Ascending aorta (tissue), 2 donors: ENCODE results near the gene TMPRSS3. TPM values are rescaled to one million over a fixed set of nuclear protein-coding genes. Genes with fewer than 3 reads are reported as not detected.

Source experiments
- DNase-seq, 2 donors: peaks; one replicate each; pipeline ENCODE4 v3.0.0-alpha.2; 2019; ENCODE audit warnings: low spot score in 2 of 2
- H3K27ac ChIP-seq, 2 donors: fragments of 200-600 bp; sonication (generic); one replicate each; pipeline ENCODE4 v1.5.1; 2016 to 2017; ENCODE audit warnings: mild to moderate bottlenecking in 1 of 2
- H3K27me3 ChIP-seq: fragments of 200-600 bp; sonication (generic); one replicate; pipeline ENCODE4 v1.5.1; 2017
- H3K36me3 ChIP-seq, 2 donors: fragments of 200-600 bp; sonication (generic); one replicate each; pipeline ENCODE4 v1.5.1; 2016
- H3K4me1 ChIP-seq, 2 donors: fragments of 200-600 bp; sonication (generic); one replicate each; pipeline ENCODE4 v1.5.1; 2016 to 2017; ENCODE audit warnings: mild to moderate bottlenecking in 1 of 2
- H3K4me3 ChIP-seq, 2 donors: fragments of 200-600 bp; sonication (generic); one replicate each; pipeline ENCODE4 v1.5.1; 2016 to 2017; ENCODE audit warnings: mild to moderate bottlenecking in 1 of 2
- H3K9me3 ChIP-seq, 2 donors: fragments of 200-600 bp; sonication (generic); one replicate each; pipeline ENCODE4 v1.5.1; 2016
- intact Hi-C: fragments of 100-400 bp; cut with DNase I; formaldehyde crosslinking; loops from one replicate; pipeline ENCODE4 v1.15.1; 2023
- total RNA-seq: library from RNA; depleted of rRNA; stranded (reverse); fragments of >200 nt; gene quantifications from one replicate; pipeline ENCODE4 v1.1.0, GENCODE V29; 2016
- TF ChIP-seq, protein P1 (sequence below), 3 experiments: fragments of 200-600 bp in 2 of 3; fragments of 450-650 bp in 1 of 3; sonication (generic) in 2 of 3; IDR thresholded peaks; one replicate each; pipeline ENCODE4 v1.5.1; 2016 to 2019; ENCODE audit warnings: antibody characterized with exemption in 3 of 3, mild to moderate bottlenecking in 1 of 3, moderate library complexity in 1 of 3

TMPRSS3 gene
- total RNA-seq, 1 donor from 2014 or later: not detected

DNA sequence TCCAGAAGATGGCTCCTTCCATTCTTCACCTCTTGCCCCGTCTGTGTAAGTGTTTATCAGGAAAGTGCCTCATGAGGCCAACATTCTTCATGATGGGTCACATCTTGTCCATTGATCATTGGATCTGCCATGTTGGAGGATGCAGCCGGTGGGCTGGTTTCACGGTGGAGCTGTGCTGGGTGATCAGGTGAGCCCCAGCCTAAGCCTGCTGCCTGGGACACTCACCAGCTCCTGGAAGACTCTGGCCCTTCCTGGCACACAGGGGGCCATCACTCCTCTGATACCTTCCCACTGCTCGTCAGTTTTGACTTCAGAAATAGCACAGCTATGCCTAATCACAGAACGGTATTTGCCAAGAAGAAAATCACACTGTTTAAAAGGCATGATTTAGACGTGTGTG is 46.1 kb upstream of the TMPRSS3 start:
- no peak for DNase-seq
- intact Hi-C loops: no loop called here
- no peaks in the 10 kb centered on the region for H3K27me3 ChIP-seq

DNA sequence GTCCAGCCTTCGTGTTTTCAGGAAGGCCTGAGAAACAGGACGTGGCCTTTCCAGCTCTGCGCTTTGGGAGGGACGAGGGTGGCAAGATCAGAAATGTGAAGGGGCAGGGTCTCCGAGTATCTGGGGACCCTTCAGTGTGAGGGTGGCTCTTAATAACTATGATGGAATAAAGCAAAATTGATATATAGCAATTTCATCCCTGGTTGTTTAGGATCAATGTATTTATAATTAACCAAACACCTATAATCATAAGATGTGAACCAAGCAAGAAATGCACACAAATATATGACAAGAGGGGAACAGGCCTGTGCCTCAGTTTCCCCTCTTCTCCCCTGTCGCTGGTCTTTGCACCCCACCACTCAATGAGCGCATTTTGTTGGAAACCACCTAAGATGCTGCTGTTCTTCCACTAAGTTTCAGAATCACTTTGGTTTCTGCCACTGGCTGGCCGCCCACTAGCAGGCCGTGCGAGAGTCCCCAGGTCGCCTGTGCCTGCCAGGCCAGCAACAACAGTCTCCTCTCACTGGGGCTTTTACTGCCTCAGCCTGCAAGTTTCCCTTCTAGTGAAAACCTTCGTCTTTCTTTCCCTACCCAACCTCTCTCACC is 44.4 kb upstream of the TMPRSS3 start:
- H3K27me3 ChIP-seq: no peaks in the 10 kb centered on the region
- no peak for DNase-seq
- H3K27ac ChIP-seq: no peak overlapping the region
- TF ChIP-seq, protein P1, sequence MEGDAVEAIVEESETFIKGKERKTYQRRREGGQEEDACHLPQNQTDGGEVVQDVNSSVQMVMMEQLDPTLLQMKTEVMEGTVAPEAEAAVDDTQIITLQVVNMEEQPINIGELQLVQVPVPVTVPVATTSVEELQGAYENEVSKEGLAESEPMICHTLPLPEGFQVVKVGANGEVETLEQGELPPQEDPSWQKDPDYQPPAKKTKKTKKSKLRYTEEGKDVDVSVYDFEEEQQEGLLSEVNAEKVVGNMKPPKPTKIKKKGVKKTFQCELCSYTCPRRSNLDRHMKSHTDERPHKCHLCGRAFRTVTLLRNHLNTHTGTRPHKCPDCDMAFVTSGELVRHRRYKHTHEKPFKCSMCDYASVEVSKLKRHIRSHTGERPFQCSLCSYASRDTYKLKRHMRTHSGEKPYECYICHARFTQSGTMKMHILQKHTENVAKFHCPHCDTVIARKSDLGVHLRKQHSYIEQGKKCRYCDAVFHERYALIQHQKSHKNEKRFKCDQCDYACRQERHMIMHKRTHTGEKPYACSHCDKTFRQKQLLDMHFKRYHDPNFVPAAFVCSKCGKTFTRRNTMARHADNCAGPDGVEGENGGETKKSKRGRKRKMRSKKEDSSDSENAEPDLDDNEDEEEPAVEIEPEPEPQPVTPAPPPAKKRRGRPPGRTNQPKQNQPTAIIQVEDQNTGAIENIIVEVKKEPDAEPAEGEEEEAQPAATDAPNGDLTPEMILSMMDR (IDR thresholded peaks at IDR 0.05): no peak
- no peaks in the 10 kb centered on the region for H3K9me3 ChIP-seq
- intact Hi-C loops: no loop called here
- no peaks in the 10 kb centered on the region for H3K4me1 ChIP-seq
- no peak overlapping the region for H3K4me3 ChIP-seq
- H3K36me3 ChIP-seq: no peaks in the 10 kb centered on the region

More for the DNA sequence above, 46.1 kb upstream of the TMPRSS3 start:
- H3K4me1 ChIP-seq: no peaks in the 10 kb centered on the region
- H3K9me3 ChIP-seq: no peaks in the 10 kb centered on the region
- TF ChIP-seq, protein P1 (IDR thresholded peaks at IDR 0.05): no peak
- H3K4me3 ChIP-seq: no peak overlapping the region
- H3K36me3 ChIP-seq: no peaks in the 10 kb centered on the region
- H3K27ac ChIP-seq: no peak overlapping the region

DNA sequence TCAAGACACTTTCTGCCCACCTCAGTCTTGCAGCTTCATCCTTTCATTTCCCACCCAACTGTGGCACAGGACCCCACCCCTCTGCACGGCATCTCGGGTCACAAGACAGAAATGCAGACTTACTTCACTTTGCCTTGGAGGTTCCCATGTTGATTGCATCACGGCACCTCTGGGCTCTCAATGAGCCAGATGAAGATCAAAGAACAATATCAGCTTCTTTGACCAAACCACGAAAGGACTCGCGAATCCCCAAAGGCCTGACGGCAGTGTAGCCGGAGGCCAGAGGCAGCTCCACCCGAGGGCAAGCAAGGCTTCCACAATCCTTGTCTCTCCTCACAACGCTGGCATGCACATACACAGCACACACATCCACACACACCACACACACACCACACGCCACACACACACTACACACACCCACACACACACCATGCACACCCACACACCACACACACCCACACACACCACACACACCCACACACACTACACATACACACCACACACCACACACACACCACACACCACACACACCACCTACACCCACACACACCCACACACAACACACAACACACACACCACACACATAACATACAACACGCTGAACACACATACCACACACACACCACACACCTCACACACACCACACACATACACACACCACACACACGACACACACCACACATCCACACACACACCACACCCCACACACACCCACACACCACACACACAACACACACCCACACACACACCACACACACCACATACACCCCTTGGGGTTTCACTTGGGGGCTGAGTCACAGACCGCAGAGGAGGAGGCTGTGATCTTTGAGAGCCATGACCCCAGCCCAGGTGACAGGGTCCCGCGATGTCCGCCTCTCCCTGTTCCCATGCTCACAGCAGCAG is 43.7 kb upstream of the TMPRSS3 start:
- no peaks in the 10 kb centered on the region for H3K27me3 ChIP-seq
- intact Hi-C loops: no loop called here
- H3K27ac ChIP-seq: no peak overlapping the region
- DNase-seq: no peak
- no peaks in the 10 kb centered on the region for H3K4me1 ChIP-seq
- no peaks in the 10 kb centered on the region for H3K9me3 ChIP-seq
- no peak overlapping the region for H3K4me3 ChIP-seq
- H3K36me3 ChIP-seq: no peaks in the 10 kb centered on the region
- TF ChIP-seq, protein P1 (IDR thresholded peaks at IDR 0.05): no peak

DNA sequence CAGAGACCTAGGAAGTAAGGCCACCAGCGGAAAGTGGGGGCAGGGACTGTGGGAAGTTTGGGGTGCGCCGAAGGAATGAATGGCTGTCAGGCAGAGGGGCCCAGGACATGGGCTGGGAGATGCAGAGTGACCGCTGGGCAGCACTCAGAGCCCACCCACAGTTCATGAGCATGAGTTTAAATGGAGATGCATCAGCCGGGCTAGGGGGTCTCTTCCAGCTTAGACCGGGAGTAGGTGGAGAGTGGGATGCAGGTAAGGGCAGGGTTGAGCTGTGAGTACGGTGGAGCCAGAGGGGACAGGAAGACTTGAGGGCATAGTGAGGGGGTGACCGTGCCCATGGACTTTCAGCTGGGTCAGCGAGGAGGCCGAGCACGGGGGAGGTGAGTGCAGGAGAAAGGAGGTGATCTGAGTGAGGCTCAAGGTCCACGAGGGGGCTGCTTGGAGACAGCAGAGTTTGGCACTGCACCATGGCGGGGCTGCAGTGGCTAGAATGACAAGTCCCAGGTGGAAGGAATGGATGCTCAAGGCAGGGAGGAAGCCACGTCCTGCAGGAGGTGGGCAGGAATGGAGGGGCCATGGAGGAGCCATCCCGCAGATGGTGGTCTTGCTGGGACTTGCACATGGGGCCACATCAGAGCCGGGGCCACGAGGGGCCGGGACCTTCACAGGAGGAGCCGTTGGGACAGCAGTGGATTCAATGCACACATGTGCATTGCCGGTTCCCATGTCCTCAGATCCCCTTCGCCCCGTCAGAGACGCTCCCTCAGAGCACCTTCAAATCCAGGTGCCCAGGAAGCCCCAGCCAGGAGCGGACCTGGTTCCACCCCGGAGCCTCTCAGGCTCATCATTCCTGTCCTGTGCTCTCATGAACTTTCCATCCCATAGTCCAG is 42.7 kb upstream of the TMPRSS3 start:
- H3K36me3 ChIP-seq: no peaks in the 10 kb centered on the region
- no peak overlapping the region for H3K4me3 ChIP-seq
- no peaks in the 10 kb centered on the region for H3K27me3 ChIP-seq
- no peak for DNase-seq
- H3K9me3 ChIP-seq: no peaks in the 10 kb centered on the region
- TF ChIP-seq, protein P1 (IDR thresholded peaks at IDR 0.05): no peak
- intact Hi-C loops: no loop called here
- H3K27ac ChIP-seq: no peak overlapping the region
- no peaks in the 10 kb centered on the region for H3K4me1 ChIP-seq

DNA sequence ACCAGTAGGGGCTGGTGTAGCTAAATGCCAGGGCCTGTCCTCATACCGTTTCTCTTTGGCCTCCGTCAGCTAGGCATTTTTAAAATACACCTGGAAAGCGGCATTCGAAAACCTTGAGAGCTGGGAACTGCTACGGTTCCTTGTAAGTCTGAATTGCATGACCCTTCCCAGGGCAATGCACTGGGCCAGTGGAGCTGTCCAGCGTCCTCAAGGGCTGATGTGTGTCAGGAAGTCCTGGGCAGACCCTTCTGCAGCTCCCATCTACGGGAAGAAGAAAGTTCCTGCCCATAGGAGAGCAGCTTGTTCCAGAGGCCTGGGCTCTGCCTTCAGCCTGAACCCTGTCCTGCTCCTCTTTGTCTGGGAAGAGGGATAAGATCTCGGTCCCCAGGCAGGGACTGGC is 41.9 kb upstream of the TMPRSS3 start:
- H3K9me3 ChIP-seq: peaks cover 0 to 7% of the 10 kb centered on the region in 2 donors
- H3K4me3 ChIP-seq: no peak overlapping the region
- H3K36me3 ChIP-seq: no peaks in the 10 kb centered on the region
- no peak overlapping the region for H3K27ac ChIP-seq
- H3K27me3 ChIP-seq: no peaks in the 10 kb centered on the region
- DNase-seq: no peak
- no peaks in the 10 kb centered on the region for H3K4me1 ChIP-seq
- TF ChIP-seq, protein P1 (IDR thresholded peaks at IDR 0.05): no peak
- intact Hi-C loops: no loop called here
